ENCODE measurements around the gene PHOX2B. TPM values are rescaled to one million over a fixed set of nuclear protein-coding genes. Genes with fewer than 3 reads are reported as not detected.

The PHOX2B gene
- total and polyA plus RNA-seq, 2 of the 13 experiments (the other 11 are each of a cell fraction or from before 2014, with no cell fraction given): not detected

- no peaks in the 10 kb centered on the region for H4K20me1 ChIP-seq (ENCODE audit: insufficient read depth, low read length)
- FAIRE-seq: no peak
- peaks cover 0 to 3% of the 10 kb centered on the region in 2 experiments; a peak in 2 of 5 replicates for H3K27me3 ChIP-seq (ENCODE audit: control insufficient read depth in 1 of 2, insufficient read depth in 2 of 2, low read length in 2 of 2)
- H2AFZ ChIP-seq (ENCODE audit: low read length): no peak overlapping the region
- ATAC-seq: no peak
- no peak overlapping the region for H3K4me3 ChIP-seq (replicated peaks in 1 of 3; ENCODE audit: insufficient read depth in 1 of 3, low read depth in 2 of 3, low read length in 3 of 3)
- TF ChIP-seq ZNF550 (CRISPR knock-in tag; IDR thresholded peaks at IDR 0.05; ENCODE audit: borderline replicate concordance): no peak
- TF ChIP-seq ZNF780A (CRISPR knock-in tag; IDR thresholded peaks at IDR 0.05): no peak
- TF ChIP-seq, protein P1, sequence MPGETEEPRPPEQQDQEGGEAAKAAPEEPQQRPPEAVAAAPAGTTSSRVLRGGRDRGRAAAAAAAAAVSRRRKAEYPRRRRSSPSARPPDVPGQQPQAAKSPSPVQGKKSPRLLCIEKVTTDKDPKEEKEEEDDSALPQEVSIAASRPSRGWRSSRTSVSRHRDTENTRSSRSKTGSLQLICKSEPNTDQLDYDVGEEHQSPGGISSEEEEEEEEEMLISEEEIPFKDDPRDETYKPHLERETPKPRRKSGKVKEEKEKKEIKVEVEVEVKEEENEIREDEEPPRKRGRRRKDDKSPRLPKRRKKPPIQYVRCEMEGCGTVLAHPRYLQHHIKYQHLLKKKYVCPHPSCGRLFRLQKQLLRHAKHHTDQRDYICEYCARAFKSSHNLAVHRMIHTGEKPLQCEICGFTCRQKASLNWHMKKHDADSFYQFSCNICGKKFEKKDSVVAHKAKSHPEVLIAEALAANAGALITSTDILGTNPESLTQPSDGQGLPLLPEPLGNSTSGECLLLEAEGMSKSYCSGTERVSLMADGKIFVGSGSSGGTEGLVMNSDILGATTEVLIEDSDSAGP (CRISPR knock-in tag; IDR thresholded peaks at IDR 0.05; ENCODE audit: borderline replicate concordance): no peak
- TF ChIP-seq BCLAF1 (IDR thresholded peaks at IDR 0.05): no peak
- TF ChIP-seq IRX3 (CRISPR knock-in tag; IDR thresholded peaks at IDR 0.05; ENCODE audit: borderline replicate concordance, low read depth): no peak
- TF ChIP-seq, protein P2, sequence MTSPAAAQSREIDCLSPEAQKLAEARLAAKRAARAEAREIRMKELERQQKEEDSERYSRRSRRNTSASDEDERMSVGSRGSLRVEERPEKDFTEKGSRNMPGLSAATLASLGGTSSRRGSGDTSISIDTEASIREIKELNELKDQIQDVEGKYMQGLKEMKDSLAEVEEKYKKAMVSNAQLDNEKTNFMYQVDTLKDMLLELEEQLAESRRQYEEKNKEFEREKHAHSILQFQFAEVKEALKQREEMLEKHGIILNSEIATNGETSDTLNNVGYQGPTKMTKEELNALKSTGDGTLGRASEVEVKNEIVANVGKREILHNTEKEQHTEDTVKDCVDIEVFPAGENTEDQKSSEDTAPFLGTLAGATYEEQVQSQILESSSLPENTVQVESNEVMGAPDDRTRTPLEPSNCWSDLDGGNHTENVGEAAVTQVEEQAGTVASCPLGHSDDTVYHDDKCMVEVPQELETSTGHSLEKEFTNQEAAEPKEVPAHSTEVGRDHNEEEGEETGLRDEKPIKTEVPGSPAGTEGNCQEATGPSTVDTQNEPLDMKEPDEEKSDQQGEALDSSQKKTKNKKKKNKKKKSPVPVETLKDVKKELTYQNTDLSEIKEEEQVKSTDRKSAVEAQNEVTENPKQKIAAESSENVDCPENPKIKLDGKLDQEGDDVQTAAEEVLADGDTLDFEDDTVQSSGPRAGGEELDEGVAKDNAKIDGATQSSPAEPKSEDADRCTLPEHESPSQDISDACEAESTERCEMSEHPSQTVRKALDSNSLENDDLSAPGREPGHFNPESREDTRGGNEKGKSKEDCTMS (CRISPR knock-in tag; conservative IDR thresholded peaks at IDR 0.05): no peak
- no peak for TF ChIP-seq TMF1 (CRISPR knock-in tag; IDR thresholded peaks at IDR 0.05; ENCODE audit: low read depth)
- TF ChIP-seq RERE (CRISPR knock-in tag; IDR thresholded peaks at IDR 0.05; ENCODE audit: low read depth): no peak
- no peak overlapping the region for H3K27ac ChIP-seq (ENCODE audit: extremely low read length, insufficient read depth, low read length)
- H3K79me2 ChIP-seq (ENCODE audit: insufficient read depth, low read length): no peaks in the 10 kb centered on the region
- BruUV-seq (replicated peaks): no TSS peak
- no peaks in the 10 kb centered on the region for H3K36me3 ChIP-seq (replicated peaks in 1 of 2; ENCODE audit: control insufficient read depth in 1 of 2, insufficient read depth in 2 of 2, low read length in 2 of 2)
- 2% methylated on average over 3 of the region's 3 CpGs for WGBS (ENCODE audit: low lambda C conversion rate)
- ChIA-PET POLR2A (no interaction called here), CTCF (ENCODE audit: low intra/inter-chr PET ratio, low total read pairs) (no interaction called here)
- intact Hi-C loops (cut with micrococcal nuclease; ENCODE audit: unreplicated experiment) (no loop called here), in situ Hi-C loops (cut with HindIII; ENCODE audit: extremely low pct_ligation_motif_present, low pct_unique_long_range_greater_than_20kb) (no loop called here)
- no peaks in the 10 kb centered on the region for H3K9me3 ChIP-seq (ENCODE audit: low read length)
- H3K4me1 ChIP-seq (ENCODE audit: insufficient read depth, low read length): no peaks in the 10 kb centered on the region
- H3K9ac ChIP-seq (ENCODE audit: insufficient read depth, low read depth, low read length): no peak overlapping the region
- no peak for DNase-seq (ENCODE audit: low spot score)
- no peak overlapping the region for H3K4me2 ChIP-seq (ENCODE audit: low read depth, low read length)
Observed at GRCh38 chr4:41703785-41704184, 44.7 kb downstream of the PHOX2B start.

Measured in HepG2 (cell line).